ENCODE results near the gene INSC.

Gene INSC

DNA sequence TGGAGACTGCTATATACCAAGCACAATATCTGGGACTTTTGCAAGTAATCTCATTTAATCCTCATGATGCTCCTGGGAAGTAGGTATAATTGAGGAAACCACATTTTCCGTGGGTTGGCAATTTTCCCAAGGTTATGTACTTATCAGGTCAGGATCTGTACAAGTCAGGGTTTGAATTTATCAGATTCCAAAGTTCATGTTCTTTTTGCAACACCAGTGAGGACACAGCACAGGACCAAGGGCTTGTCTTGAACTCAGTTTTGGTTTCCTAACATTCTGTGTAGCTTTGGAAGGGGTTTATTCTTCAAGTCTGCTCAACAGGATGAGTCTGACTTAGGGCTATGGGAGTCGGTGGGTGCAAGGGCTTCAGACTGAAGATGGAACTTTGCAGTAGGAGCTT is 30.4 kb downstream of the INSC start:
- in situ Hi-C loops (cut with HindIII; ENCODE audit: low pct_unique_long_range_greater_than_20kb, low sequenced_read_pairs): no loop called here
- DNase-seq (ENCODE audit: low read depth in 1 of 2, low spot score in 1 of 2): peak in 1 of 2 experiments; percentile 32
- TF ChIP-seq JUND (IDR thresholded peaks at IDR 0.05; ENCODE audit: low read depth): no peak

DNA sequence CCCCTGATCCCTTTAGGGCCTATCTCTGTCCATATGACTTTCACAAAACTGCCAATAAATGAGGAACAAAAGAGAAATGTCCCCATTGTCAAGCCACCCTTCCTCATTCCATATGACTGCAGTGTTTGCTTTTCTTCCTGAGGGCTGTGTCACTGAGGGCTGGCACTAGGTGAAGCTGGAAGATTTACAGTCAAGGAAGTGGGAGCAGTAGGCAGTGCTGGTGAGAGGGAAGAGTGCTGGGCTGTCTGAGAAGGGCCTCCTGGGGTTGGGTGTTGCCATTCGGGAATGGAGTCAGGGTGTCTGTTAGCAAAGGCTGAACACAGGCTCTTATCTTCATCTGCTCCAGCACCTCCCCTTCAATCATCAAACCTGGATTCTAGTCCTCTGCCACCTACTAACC is 30.9 kb downstream of the INSC start:
- in situ Hi-C loops (cut with HindIII; ENCODE audit: low pct_unique_long_range_greater_than_20kb, low sequenced_read_pairs): no loop called here
- no peak for TF ChIP-seq JUND (IDR thresholded peaks at IDR 0.05; ENCODE audit: low read depth)
- DNase-seq (ENCODE audit: low read depth in 1 of 2, low spot score in 1 of 2): peak in 1 of 2 experiments; percentile 74

DNA sequence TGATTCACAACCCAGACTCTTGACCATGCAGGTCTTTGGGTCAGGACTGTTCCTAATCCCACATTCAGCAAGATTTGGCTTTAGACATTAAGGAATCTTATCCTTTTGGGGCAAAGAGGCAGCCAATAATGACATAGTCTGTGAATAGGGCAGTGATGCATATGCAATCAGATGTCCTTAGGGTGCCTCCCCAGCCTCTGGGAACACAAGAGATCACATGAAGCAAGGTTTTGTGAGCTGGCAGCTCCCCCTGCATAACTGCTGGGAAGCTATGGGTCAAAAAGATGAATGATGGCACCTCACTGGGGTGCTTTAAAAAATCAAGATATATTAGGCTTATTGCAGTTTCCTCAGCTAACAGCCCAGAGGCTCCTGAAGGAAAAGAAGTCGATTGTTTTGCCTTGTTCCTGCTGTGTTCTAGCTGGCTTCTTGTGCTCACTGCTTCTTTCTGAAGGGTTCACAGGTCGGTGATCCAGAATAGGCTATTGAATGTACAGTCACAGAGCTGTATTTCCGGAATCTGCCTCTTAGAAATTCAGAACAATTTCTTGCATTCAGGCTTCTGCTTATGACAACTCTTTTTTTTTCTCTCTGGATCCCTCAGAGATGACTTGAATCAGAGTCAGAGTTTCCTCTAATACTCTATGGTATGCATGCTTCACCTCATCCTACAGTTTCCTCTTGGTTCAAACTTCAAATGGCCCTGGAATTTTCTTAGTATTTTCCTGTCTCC is 31.7 kb downstream of the INSC start:
- no peak for TF ChIP-seq JUND (IDR thresholded peaks at IDR 0.05; ENCODE audit: low read depth)
- in situ Hi-C loops (cut with HindIII; ENCODE audit: low pct_unique_long_range_greater_than_20kb, low sequenced_read_pairs): no loop called here

DNA sequence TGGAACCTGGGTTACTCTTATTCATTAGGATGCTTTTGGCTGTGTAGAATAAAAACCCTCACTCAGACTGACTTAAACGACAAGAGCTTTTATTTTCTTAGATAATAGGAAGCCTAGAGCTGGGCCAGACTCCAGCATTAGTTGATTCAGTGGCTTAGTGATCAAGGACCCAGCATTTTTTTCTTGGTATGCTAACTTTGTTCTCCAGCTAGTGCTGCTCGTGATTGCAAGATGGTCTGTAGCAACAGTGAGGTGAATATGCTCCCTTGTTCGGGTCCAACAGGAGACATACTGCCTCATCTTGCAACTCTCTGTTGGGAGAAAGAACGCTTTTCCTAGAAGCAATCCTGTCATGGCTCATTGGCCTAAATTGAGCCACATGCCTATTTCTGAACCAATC is 33.4 kb downstream of the INSC start:
- in situ Hi-C loops (cut with HindIII; ENCODE audit: low pct_unique_long_range_greater_than_20kb, low sequenced_read_pairs): no loop called here
- no peak for DNase-seq (ENCODE audit: low read depth in 1 of 2, low spot score in 1 of 2)
- no peak for TF ChIP-seq JUND (IDR thresholded peaks at IDR 0.05; ENCODE audit: low read depth)

More for the DNA sequence above, 31.7 kb downstream of the INSC start:
- DNase-seq (ENCODE audit: low read depth in 1 of 2, low spot score in 1 of 2): no peak

DNA sequence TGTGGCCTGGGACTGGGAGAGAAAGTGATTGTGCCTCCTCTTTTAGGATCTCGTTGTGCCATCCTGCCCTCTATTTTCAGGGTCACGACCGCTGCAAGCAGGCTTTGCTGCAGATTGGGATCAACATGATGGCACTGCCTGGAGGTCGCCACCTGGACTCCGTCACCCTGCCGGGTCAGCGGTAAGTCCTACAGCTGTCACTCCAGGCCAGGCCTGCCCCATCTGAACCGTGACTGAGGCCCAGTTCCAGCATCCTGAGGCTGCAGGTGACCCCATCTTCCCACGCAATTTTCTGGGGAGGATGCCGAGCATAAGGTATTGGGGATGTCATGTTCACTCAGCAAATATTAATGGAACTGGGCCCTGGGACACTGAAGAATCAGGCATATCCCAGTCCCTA is 34.3 kb downstream of the INSC start:
- no peak for TF ChIP-seq JUND (IDR thresholded peaks at IDR 0.05; ENCODE audit: low read depth)
- no peak for DNase-seq (ENCODE audit: low read depth in 1 of 2, low spot score in 1 of 2)
- in situ Hi-C loops (cut with HindIII; ENCODE audit: low pct_unique_long_range_greater_than_20kb, low sequenced_read_pairs): no loop called here

DNA sequence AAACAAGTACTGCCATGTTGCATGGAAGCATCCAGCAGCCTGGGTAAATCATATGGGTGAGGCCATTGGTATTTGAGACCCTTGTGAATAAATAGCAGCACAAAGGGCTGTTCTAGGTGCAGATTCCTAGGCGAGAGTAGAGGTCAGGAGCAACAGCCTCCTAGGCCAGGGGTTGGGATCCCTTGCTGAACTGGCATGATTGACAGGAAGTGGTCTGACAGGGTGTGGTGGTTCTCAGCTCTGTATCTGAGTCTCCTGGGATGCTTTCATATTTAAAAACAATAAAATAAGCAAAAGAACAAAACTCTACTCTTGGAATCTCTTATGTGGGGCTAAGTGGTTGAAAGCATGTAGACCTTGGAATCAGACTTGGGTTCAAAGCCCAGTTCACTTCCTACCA is 35.8 kb downstream of the INSC start:
- DNase-seq (ENCODE audit: low read depth in 1 of 2, low spot score in 1 of 2): no peak
- in situ Hi-C loops (cut with HindIII; ENCODE audit: low pct_unique_long_range_greater_than_20kb, low sequenced_read_pairs): no loop called here
- no peak for TF ChIP-seq JUND (IDR thresholded peaks at IDR 0.05; ENCODE audit: low read depth)

DNA sequence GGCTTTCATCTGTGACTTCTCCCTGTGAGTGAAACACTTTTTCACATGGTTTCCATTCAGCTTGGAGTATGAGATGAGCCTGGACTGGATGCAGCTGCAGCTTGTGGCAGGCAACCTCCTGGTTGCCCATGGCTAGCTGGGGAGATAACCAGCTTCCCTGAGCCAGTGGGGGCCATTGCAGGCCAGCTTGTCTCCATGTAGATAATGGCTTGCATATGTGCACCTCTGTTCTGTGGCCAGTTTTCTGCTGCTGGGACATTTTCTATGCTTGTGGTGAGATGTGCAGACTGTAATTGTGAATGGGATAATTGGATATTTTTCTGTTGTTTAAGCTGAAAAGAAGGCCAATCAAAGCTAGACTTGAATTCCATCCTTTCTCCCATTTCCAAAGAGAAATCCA is 38.5 kb downstream of the INSC start:
- no peak for TF ChIP-seq JUND (IDR thresholded peaks at IDR 0.05; ENCODE audit: low read depth)
- in situ Hi-C loops (cut with HindIII; ENCODE audit: low pct_unique_long_range_greater_than_20kb, low sequenced_read_pairs): no loop called here
- DNase-seq (ENCODE audit: low read depth in 1 of 2, low spot score in 1 of 2): no peak

DNA sequence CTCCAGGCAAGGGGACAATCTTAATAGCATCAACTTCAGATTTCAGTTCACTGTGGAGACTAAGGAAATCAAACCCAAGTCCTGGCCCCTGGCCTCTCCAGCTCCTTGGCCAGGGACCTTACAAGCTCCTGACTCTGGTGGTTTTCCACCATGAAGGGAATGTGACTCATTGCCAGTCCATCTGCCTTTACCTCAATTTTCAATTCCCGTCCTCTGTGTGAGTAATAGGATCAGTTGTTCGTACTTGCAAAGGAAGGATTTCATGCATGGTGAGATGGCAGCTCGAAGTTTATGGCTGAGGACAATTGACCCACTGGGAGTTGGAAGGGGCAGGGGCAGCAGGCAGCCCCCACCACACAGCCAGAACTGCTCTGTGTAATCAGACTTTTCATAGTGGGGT is 42.5 kb downstream of the INSC start:
- TF ChIP-seq JUND (IDR thresholded peaks at IDR 0.05; ENCODE audit: low read depth): no peak
- in situ Hi-C loops (cut with HindIII; ENCODE audit: low pct_unique_long_range_greater_than_20kb, low sequenced_read_pairs): no loop called here
- DNase-seq (ENCODE audit: low read depth in 1 of 2, low spot score in 1 of 2): no peak

DNA sequence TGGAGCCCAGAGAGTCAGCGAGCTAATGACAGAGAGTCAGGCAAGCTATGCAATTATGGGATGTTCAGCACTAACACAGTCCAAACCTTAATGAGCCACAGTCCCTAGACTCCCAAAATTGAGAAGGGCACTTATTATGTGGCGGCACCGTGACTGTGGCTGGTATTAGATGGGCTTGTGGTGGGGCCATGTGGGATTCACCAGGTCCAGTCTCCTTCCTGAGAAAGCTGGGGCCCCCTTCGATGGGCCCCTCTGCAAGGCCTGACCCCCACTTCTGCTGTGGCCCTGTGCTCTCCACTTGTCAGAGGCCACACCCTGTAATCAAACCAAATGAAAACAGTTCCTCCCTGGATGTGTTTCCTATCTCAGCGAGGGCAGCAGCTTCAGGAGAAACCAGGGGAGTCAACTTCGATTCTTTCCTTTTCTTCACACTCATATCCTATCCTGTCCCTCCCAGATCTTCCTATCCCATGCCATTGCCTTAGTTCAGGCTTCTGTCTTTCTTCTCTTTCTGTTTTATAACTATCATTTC is 42.9 kb downstream of the INSC start:
- TF ChIP-seq JUND (IDR thresholded peaks at IDR 0.05; ENCODE audit: low read depth): no peak
- no peak for DNase-seq (ENCODE audit: low read depth in 1 of 2, low spot score in 1 of 2)
- in situ Hi-C loops (cut with HindIII; ENCODE audit: low pct_unique_long_range_greater_than_20kb, low sequenced_read_pairs): no loop called here

DNA sequence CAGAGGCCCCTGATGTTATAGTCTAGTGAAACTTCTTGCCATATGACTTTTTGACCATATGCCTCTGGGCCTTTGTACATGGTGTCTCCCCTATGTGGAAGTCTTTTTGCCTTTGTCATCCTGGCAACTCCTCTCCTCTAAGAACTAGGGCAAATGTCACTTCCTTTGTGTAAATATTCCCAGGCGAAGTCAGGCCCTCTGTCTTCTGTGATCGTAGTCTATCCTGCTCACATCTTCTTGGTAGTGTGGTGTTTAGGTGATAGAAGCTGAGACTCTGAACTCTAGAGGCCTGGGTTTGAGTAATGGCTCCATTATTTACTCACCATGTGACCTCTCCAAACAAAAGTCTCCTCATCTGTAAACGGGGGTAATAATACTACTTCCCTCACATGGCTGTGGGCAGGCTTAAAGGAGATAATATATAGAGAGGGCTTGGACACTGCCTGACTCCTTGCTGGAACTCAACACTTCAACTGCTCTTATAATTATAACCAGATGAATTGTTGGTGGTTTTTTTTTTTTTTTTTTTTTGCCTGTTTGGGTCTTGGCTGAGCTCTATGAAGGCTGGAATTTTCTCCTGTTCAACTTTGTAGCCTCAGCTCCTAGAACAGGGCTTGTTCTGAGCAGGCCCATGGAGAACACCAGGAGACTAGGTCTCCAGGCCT is 43.8 kb downstream of the INSC start:
- TF ChIP-seq JUND (IDR thresholded peaks at IDR 0.05; ENCODE audit: low read depth): no peak
- DNase-seq (ENCODE audit: low read depth in 1 of 2, low spot score in 1 of 2): no peak

DNA sequence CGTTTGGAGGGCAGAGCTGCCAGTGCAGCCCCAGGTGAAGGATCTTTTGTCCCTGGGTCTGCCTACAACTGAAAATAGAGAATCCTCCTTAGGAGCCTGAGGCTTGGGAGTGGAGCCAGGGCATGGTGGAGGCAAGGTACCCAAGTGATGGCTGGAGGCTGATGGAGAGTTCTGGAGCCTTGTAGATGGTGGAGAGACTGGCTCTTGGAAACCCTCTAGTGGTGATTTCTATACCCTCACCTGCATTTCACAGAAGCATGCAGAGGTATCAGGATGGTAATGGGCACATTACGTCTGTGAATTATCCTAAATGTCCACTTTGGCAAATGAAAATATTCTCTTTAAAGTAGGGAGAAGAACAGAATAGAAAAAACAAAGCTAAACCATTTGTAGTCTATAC is 44.4 kb downstream of the INSC start:
- no peak for TF ChIP-seq JUND (IDR thresholded peaks at IDR 0.05; ENCODE audit: low read depth)
- in situ Hi-C loops (cut with HindIII; ENCODE audit: low pct_unique_long_range_greater_than_20kb, low sequenced_read_pairs): no loop called here
- DNase-seq (ENCODE audit: low read depth in 1 of 2, low spot score in 1 of 2): peak; percentile 9 to 54

More for the DNA sequence above, 43.8 kb downstream of the INSC start:
- in situ Hi-C loops (cut with HindIII; ENCODE audit: low pct_unique_long_range_greater_than_20kb, low sequenced_read_pairs): no loop called here

DNA sequence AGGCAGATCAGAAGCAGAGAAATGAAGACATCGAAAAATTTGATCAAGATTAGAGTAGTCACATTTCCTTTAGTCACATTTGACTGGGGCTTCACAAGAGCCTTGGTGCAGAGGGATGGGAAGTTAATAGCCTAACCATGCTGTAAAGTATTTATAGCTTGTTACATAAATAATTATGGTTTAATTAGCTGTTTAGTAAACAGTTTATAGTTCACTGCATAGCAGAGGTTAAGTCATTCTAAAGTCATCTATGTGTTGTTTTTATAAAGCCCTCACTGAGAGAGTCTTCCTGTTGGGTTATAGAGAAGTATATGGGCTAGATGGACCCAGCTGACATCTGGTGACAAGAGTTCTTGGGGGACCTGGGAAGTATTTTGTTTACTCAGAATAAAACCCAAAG is 47.1 kb downstream of the INSC start:
- no peak for DNase-seq (ENCODE audit: low read depth in 1 of 2, low spot score in 1 of 2)
- in situ Hi-C loops (cut with HindIII; ENCODE audit: low pct_unique_long_range_greater_than_20kb, low sequenced_read_pairs): no loop called here
- TF ChIP-seq JUND (IDR thresholded peaks at IDR 0.05; ENCODE audit: low read depth): no peak

DNA sequence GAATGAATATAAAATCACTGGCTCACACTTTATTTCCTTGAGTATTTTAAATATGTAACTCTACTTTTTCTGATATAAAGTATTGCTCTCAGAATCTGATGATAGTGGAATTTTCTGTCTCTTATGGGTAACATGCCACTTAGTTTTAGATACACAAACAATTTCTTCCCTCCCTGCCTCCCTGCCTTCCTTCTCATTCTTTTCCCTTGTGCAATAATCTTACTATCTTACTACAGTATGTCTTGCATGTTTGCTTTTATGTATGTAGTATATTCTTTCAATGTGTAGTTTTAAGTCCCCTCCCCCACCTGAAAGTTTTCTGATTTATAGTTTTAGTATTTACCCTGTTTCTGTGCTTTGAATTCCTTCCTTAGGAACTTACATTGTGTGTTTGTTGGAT is 48.4 kb downstream of the INSC start:
- no peak for TF ChIP-seq JUND (IDR thresholded peaks at IDR 0.05; ENCODE audit: low read depth)
- in situ Hi-C loops (cut with HindIII; ENCODE audit: low pct_unique_long_range_greater_than_20kb, low sequenced_read_pairs): no loop called here
- no peak for DNase-seq (ENCODE audit: low read depth in 1 of 2, low spot score in 1 of 2)
